PC-9 (cell line): ENCODE measurements around the gene PIK3CA. TPM values are rescaled to one million over a fixed set of nuclear protein-coding genes. Genes with fewer than 3 reads are reported as not detected.

Source experiments
- BruUV-seq: library from RNA; stranded (reverse); fragments of 400-500 nt; replicated peaks from 2 replicates; lab custom pipeline; 2021; lab: Mats Ljungman, UMichigan
- CTCF ChIA-PET: fragments of 300-600 bp; sonication (Branson Sonifier 250); formaldehyde crosslinking; loops from one replicate; lab custom pipeline; 2022; ENCODE audit warnings: antibody characterized with exemption; lab: Charles Lee
- POLR2A ChIA-PET: fragments of 300-600 bp; sonication (Branson Sonifier 250); formaldehyde crosslinking; loops from one replicate; lab custom pipeline; 2022; ENCODE audit warnings: antibody characterized with exemption; ENCODE audit not compliant: unreplicated experiment; lab: Charles Lee
- DNase-seq, 2 experiments: peaks; one replicate each; pipeline versions ENCODE4 v3.0.0 to v3.0.0-alpha.2; 2015 to 2022; ENCODE audit warnings: mixed read lengths in 1 of 2
- H2AFZ ChIP-seq: fragments of 200-600 bp; sonication (generic); 2 replicates; pipeline ENCODE4 v1.8.1; 2017; ENCODE audit warnings: antibody characterized with exemption
- H3F3A ChIP-seq: fragments of 200-600 bp; sonication (generic); 2 replicates; pipeline ENCODE4 v1.8.1; 2017; ENCODE audit warnings: antibody characterized with exemption, mild to moderate bottlenecking, low read depth; ENCODE audit not compliant: insufficient read depth
- H3K27ac ChIP-seq: fragments of 200-600 bp; sonication (generic); 2 replicates; pipeline ENCODE4 v1.6.1; 2016; ENCODE audit warnings: mixed run types
- H3K27me3 ChIP-seq: fragments of 200-600 bp; sonication (generic); 2 replicates; pipeline ENCODE4 v1.6.1; 2016; ENCODE audit warnings: low read depth, mixed run types; ENCODE audit not compliant: insufficient read depth
- H3K36me3 ChIP-seq: fragments of 200-600 bp; sonication (generic); 2 replicates; pipeline ENCODE4 v1.6.1; 2016; ENCODE audit warnings: low read depth, mixed run types
- H3K4me1 ChIP-seq: fragments of 200-600 bp; sonication (generic); replicated peaks from 2 replicates; pipeline ENCODE4 v1.6.1; 2016; ENCODE audit warnings: mixed run types; ENCODE audit not compliant: insufficient read depth
- H3K4me2 ChIP-seq: fragments of 200-600 bp; sonication (generic); 2 replicates; pipeline ENCODE4 v1.6.1; 2017; ENCODE audit warnings: mixed run types
- H3K4me3 ChIP-seq: fragments of 200-600 bp; sonication (generic); 2 replicates; pipeline ENCODE4 v1.6.1; 2016; ENCODE audit warnings: mixed run types
- H3K79me2 ChIP-seq: fragments of 200-600 bp; sonication (generic); 2 replicates; pipeline ENCODE4 v1.6.1; 2017; ENCODE audit warnings: low read depth, mixed run types
- H3K9me2 ChIP-seq: fragments of 200-600 bp; sonication (generic); 2 replicates; pipeline ENCODE4 v1.8.1; 2017; ENCODE audit warnings: mild to moderate bottlenecking; ENCODE audit not compliant: insufficient read depth
- H3K9me3 ChIP-seq: fragments of 200-600 bp; sonication (generic); 2 replicates; pipeline ENCODE4 v1.8.1; 2016; ENCODE audit warnings: low read depth; ENCODE audit not compliant: insufficient read depth
- H4K20me1 ChIP-seq: fragments of 200-600 bp; sonication (generic); 2 replicates; pipeline ENCODE4 v1.8.1; 2017; ENCODE audit not compliant: insufficient read depth
- EZH2 ChIP-seq: fragments of 200-600 bp; sonication (generic); IDR thresholded peaks from 2 replicates; pipeline ENCODE4 v1.8.0; 2017; ENCODE audit warnings: antibody characterized with exemption, low read depth
- intact Hi-C: fragments of 100-400 bp; cut with micrococcal nuclease; formaldehyde crosslinking; loops from one replicate; pipeline ENCODE4 v1.10.0; 2022; ENCODE audit not compliant: unreplicated experiment
- total RNA-seq: library from RNA; stranded (reverse); gene quantifications from 2 replicates; pipeline ENCODE4 v1.2.3, GENCODE V29; 2021
- TF ChIP-seq, protein P1 (sequence below): fragments of 200-600 bp; sonication (generic); conservative IDR thresholded peaks from 2 replicates; pipeline ENCODE4 v1.6.1; 2017; ENCODE audit warnings: mixed run types, antibody characterized with exemption, mild to moderate bottlenecking, moderate library complexity

The PIK3CA gene
- total RNA-seq, 1 experiment from 2014 or later = 39.9 TPM

DNA sequence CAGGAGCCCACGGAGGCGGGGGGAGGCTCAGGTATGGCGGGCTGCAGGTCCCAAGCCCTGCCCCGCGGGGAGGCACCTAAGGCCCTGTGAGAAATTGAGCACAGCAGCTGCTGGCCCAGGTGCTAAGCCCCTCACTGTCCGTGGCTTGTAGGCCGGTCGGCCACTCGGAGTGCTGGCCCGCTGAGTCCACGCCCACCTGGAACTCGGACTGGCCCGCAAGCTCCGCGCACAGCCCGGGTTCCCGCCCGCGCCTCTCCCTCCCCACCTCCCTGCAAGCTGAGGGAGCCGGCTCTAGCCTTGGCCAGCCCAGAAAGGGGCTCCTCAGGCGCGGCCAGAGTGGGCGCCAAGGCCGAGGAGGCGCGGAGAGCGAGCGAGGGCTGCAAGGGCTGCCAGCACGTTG is 115.0 kb downstream of the PIK3CA start:
- intact Hi-C loops = no loop called here
- BruUV-seq = no TSS peak
- no peaks in the 10 kb centered on the region for H3K9me2 ChIP-seq

DNA sequence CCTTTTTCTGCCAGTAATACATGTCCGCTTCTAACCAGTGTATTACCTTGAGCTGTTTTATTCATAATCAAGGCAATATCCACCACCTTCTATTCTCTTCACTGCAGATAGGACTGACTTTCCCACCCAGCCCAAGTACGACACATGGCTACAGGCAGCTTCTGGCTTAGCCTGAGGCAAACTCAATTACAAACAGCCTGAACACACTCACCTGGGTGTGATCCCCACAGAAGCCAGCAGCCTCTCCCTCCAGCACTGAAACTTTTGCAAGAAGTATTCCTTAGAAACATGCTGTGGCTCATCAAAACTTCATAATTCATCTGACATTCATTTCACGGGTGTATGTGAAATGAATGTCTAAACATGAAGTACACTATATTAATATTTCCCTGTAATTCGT is 116.3 kb downstream of the PIK3CA start:
- no TSS peak for BruUV-seq
- no peak for DNase-seq
- Histone ChIP-seq H3K27me3 (no peaks in the 10 kb centered on the region), H3K36me3 (no peaks in the 10 kb centered on the region), H3K79me2 (no peaks in the 10 kb centered on the region), H2AFZ (no peak overlapping the region), H3K4me3 (no peak overlapping the region), H3F3A (no peaks in the 10 kb centered on the region), H3K4me1 (peaks cover 5% of the 10 kb centered on the region), H3K9me2 (no peaks in the 10 kb centered on the region), H3K4me2 (no peak overlapping the region), H3K27ac (no peak overlapping the region), H3K9me3 (peaks cover 11% of the 10 kb centered on the region; the same call in 1 of the 2 replicates), H4K20me1 (no peaks in the 10 kb centered on the region)
- ChIA-PET CTCF (no interaction called here), POLR2A (no interaction called here)
- no peak for TF ChIP-seq EZH2
- TF ChIP-seq, protein P1, sequence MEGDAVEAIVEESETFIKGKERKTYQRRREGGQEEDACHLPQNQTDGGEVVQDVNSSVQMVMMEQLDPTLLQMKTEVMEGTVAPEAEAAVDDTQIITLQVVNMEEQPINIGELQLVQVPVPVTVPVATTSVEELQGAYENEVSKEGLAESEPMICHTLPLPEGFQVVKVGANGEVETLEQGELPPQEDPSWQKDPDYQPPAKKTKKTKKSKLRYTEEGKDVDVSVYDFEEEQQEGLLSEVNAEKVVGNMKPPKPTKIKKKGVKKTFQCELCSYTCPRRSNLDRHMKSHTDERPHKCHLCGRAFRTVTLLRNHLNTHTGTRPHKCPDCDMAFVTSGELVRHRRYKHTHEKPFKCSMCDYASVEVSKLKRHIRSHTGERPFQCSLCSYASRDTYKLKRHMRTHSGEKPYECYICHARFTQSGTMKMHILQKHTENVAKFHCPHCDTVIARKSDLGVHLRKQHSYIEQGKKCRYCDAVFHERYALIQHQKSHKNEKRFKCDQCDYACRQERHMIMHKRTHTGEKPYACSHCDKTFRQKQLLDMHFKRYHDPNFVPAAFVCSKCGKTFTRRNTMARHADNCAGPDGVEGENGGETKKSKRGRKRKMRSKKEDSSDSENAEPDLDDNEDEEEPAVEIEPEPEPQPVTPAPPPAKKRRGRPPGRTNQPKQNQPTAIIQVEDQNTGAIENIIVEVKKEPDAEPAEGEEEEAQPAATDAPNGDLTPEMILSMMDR = no peak
- intact Hi-C loops = no loop called here

More for the DNA sequence above, 115.0 kb downstream of the PIK3CA start:
- Histone ChIP-seq H3K27me3 (no peaks in the 10 kb centered on the region), H3K4me1 (peaks cover 5% of the 10 kb centered on the region), H3K79me2 (no peaks in the 10 kb centered on the region), H3K27ac (no peak overlapping the region), H3K36me3 (no peaks in the 10 kb centered on the region), H3K4me3 (no peak overlapping the region), H2AFZ (no peak overlapping the region), H3F3A (no peaks in the 10 kb centered on the region), H3K9me3 (peaks cover 12% of the 10 kb centered on the region; the same call in 1 of the 2 replicates), H3K4me2 (no peak overlapping the region), H4K20me1 (no peaks in the 10 kb centered on the region)
- TF ChIP-seq EZH2 = no peak
- TF ChIP-seq, protein P1 = no peak
- POLR2A ChIA-PET = no interaction called here
- CTCF ChIA-PET = no interaction called here
- DNase-seq = no peak

DNA sequence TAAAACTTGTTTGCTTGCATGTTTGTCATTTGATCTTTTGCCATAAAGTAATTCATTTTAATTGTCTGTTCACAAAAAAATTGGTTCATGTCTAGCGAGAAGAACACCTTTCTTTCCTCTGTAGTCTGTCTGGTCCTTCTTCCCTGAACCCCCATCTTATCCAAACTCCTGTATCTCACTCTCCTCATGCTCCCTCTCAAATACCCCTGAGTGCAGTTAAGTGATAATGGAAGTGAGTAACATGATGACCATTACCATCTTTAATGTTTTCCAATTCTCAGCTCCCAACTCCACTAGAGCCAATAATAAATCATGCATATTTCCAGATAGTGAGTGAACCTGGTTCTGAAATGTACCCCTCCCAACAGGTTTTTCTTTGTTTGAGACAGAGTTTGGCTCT is 116.9 kb downstream of the PIK3CA start:
- Histone ChIP-seq H3K27ac (no peak overlapping the region), H4K20me1 (no peaks in the 10 kb centered on the region), H3K79me2 (no peaks in the 10 kb centered on the region), H3K4me1 (peaks cover 5% of the 10 kb centered on the region), H3K4me2 (no peak overlapping the region), H3F3A (no peaks in the 10 kb centered on the region), H3K4me3 (no peak overlapping the region), H3K27me3 (no peaks in the 10 kb centered on the region), H3K9me2 (no peaks in the 10 kb centered on the region), H3K9me3 (peaks cover 6% of the 10 kb centered on the region; the same call in 1 of the 2 replicates), H2AFZ (no peak overlapping the region), H3K36me3 (no peaks in the 10 kb centered on the region)
- DNase-seq = no peak
- TF ChIP-seq, protein P1 = no peak
- no peak for TF ChIP-seq EZH2
- CTCF ChIA-PET = no interaction called here
- no TSS peak for BruUV-seq
- intact Hi-C loops = no loop called here
- POLR2A ChIA-PET = no interaction called here
